ENCODE measurements around the gene SMTNL2.

GRCh38 chr17:4553669-4554068 is 30.7 kb upstream of the SMTNL2 start:
- TF ChIP-seq CTCF (IDR thresholded peaks at IDR 0.05) (no peak), POLR2A (IDR thresholded peaks at IDR 0.05) (no peak), POLR2AphosphoS5 (IDR thresholded peaks at IDR 0.05) (no peak)
